ENCODE results near the gene SYT17.

The SYT17 gene

DNA sequence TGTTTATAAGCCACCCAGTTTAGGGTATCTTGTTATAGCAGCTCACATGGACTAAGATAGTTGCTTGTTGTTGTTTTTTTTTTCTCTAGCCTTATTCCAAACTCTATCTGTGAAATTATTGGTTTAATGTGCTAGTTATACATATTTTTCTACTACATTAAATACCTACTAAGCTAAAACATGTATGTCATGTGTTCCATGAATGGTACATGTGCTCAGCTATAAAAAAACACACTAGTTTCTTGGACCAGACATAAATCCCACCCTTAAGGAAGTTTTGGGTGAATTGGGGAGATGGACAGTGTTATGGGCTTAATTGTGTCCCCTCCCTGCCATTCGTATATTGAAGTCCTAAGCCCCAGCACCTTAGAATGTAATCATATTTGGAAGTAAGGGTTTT is 34.4 kb upstream of the SYT17 start:
- no peaks in the 10 kb centered on the region for H3K4me1 ChIP-seq
- TF ChIP-seq, protein P1, sequence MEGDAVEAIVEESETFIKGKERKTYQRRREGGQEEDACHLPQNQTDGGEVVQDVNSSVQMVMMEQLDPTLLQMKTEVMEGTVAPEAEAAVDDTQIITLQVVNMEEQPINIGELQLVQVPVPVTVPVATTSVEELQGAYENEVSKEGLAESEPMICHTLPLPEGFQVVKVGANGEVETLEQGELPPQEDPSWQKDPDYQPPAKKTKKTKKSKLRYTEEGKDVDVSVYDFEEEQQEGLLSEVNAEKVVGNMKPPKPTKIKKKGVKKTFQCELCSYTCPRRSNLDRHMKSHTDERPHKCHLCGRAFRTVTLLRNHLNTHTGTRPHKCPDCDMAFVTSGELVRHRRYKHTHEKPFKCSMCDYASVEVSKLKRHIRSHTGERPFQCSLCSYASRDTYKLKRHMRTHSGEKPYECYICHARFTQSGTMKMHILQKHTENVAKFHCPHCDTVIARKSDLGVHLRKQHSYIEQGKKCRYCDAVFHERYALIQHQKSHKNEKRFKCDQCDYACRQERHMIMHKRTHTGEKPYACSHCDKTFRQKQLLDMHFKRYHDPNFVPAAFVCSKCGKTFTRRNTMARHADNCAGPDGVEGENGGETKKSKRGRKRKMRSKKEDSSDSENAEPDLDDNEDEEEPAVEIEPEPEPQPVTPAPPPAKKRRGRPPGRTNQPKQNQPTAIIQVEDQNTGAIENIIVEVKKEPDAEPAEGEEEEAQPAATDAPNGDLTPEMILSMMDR (IDR thresholded peaks at IDR 0.05) = no peak

DNA sequence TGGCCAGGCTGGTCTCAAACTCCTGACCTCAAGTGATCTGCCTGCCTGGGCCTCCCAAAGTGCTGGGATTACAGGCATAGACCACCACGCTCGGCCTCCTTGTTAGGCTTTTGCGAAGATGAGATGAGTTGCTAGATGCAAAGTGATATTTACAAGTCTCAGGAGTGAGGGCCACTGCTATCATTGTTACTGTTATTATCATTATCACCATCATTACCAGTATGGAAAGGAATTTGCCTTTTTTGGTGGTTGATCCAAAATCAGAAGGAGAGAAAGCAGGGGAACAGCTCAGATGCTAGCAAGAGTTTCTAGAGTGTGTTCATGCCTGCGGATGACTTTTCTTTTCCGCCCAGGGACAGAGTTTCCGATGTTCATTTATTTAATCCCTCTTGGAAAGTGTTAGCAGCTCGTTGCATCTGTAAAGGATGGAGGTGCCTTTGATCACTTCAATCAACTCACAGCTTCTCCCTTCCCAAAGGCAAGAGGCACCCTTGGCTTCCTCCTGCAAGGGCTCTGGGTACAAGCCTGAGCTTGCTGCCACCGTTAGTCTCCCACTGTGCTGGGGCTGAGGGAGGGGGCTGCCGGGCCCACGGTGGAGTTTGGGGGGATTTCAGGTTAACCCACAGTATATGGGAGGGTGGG is 32.7 kb upstream of the SYT17 start:
- Histone ChIP-seq H3K36me3 (ENCODE audit: control insufficient read depth, insufficient read depth, low read length) (no peaks in the 10 kb centered on the region), H3K4me1 (no peaks in the 10 kb centered on the region), H3K4me3 (ENCODE audit: low read depth, low read length) (no peak overlapping the region), H3K9ac (no peak overlapping the region), H3K27me3 (ENCODE audit: control insufficient read depth, insufficient read depth, low read length) (no peaks in the 10 kb centered on the region), H3K79me2 (no peaks in the 10 kb centered on the region), H2AFZ (no peak overlapping the region), H3K9me3 (ENCODE audit: control insufficient read depth, low read length) (no peaks in the 10 kb centered on the region), H3K4me2 (ENCODE audit: low read length) (no peak overlapping the region), H3K27ac (no peak overlapping the region)
- TF ChIP-seq, protein P1 (IDR thresholded peaks at IDR 0.05) = no peak

More for the DNA sequence above, 34.4 kb upstream of the SYT17 start:
- no peaks in the 10 kb centered on the region for H3K36me3 ChIP-seq (ENCODE audit: control insufficient read depth, insufficient read depth, low read length)
- no peaks in the 10 kb centered on the region for H3K9me3 ChIP-seq (ENCODE audit: control insufficient read depth, low read length)
- H3K4me3 ChIP-seq (ENCODE audit: low read depth, low read length) = no peak overlapping the region
- H2AFZ ChIP-seq = no peak overlapping the region
- H3K4me2 ChIP-seq (ENCODE audit: low read length) = no peak overlapping the region
- H3K79me2 ChIP-seq = no peaks in the 10 kb centered on the region
- no peaks in the 10 kb centered on the region for H3K27me3 ChIP-seq (ENCODE audit: control insufficient read depth, insufficient read depth, low read length)
- H3K9ac ChIP-seq = no peak overlapping the region
- H3K27ac ChIP-seq = no peak overlapping the region

DNA sequence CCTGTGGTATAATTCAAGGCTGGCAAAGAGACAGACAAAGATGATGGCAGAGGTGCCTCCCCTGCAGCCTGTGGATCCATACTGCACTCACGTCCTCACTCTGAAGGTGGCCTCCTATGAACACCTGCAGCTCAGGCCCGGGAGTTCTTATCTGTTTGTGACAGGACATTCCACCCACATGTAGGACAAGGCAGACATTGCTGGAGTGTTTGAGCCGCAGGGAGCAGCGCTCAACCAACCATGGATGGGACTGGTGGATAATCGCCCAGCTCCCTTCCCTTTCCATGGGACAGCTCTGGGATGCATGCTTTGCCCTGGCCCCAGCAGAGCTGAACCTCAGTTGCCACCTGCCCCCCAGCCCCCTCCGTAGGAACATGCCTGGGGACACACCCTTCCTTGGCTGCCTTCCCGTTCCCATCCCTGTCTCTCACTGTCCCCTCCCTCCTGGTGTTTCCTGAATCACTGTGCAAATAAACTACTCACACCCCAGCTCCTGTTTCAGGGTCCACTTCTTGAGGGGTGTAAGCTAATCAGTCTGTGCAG is 32.1 kb upstream of the SYT17 start:
- H3K4me2 ChIP-seq (ENCODE audit: low read length) = no peak overlapping the region
- no peaks in the 10 kb centered on the region for H3K36me3 ChIP-seq (ENCODE audit: control insufficient read depth, insufficient read depth, low read length)
- H2AFZ ChIP-seq = no peak overlapping the region
- no peaks in the 10 kb centered on the region for H3K79me2 ChIP-seq
- H3K9me3 ChIP-seq (ENCODE audit: control insufficient read depth, low read length) = no peaks in the 10 kb centered on the region
- no peak overlapping the region for H3K4me3 ChIP-seq (ENCODE audit: low read depth, low read length)
- TF ChIP-seq, protein P1 (IDR thresholded peaks at IDR 0.05) = no peak
- H3K27ac ChIP-seq = no peak overlapping the region
- no peak overlapping the region for H3K9ac ChIP-seq
- H3K4me1 ChIP-seq = no peaks in the 10 kb centered on the region
- H3K27me3 ChIP-seq (ENCODE audit: control insufficient read depth, insufficient read depth, low read length) = no peaks in the 10 kb centered on the region

DNA sequence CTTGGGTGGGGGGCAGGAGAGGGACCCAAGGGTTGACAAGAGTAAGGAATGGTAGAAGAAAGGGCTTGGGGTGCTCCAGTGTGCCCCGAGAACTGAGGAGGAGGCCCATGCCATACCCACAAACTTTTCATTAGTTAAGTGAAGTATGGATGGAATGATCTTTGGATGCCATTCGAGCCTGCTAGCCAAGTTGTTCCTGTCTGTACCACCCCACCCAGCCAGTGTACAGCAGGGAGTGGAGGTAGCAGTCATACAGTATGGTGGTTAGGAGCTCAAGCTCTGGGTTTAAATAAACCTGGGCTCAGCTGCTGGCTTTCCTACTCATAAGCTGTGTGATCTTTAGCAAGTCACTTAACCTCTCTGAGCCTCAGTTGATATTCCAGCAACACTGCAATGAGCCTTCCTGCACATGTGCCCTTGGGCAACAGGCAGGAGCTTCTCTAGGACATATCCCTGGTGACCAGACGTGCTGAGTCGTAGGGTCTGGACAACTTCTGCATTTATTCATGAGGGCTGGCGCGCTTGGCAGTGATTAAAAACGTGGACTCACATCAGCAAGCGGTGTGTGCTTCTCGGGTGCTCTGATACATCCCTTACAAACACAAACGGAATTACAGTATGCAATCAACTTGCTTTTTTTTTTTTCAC is 31.4 kb upstream of the SYT17 start:
- no peaks in the 10 kb centered on the region for H3K36me3 ChIP-seq (ENCODE audit: control insufficient read depth, insufficient read depth, low read length)
- H3K4me3 ChIP-seq (ENCODE audit: low read depth, low read length) = no peak overlapping the region
- H2AFZ ChIP-seq = no peak overlapping the region
- no peaks in the 10 kb centered on the region for H3K27me3 ChIP-seq (ENCODE audit: control insufficient read depth, insufficient read depth, low read length)
- TF ChIP-seq, protein P1 (IDR thresholded peaks at IDR 0.05) = no peak
- no peaks in the 10 kb centered on the region for H3K4me1 ChIP-seq
- H3K4me2 ChIP-seq (ENCODE audit: low read length) = no peak overlapping the region
- no peaks in the 10 kb centered on the region for H3K79me2 ChIP-seq
- H3K9ac ChIP-seq = no peak overlapping the region
- no peak overlapping the region for H3K27ac ChIP-seq
- no peaks in the 10 kb centered on the region for H3K9me3 ChIP-seq (ENCODE audit: control insufficient read depth, low read length)

All from parathyroid adenoma (tissue), 2 donors.